GM21381 (cell line): ENCODE measurements around the gene EFNB3.

Source experiments
- ATAC-seq: cut with Tn5 transposase; IDR thresholded peaks from one replicate; pipeline ENCODE4 v1.9.1; 2021; ENCODE audit warnings: mild to moderate bottlenecking, moderate library complexity; ENCODE audit not compliant: unreplicated experiment

Gene EFNB3

GRCh38 chr17:7697828-7698588 lies 7.0 kb upstream of the EFNB3 start:
- no peak for ATAC-seq

- ATAC-seq, result no peak
These were observed 4.5 kb upstream of the EFNB3 start for GRCh38 chr17:7700510-7700909.

GRCh38 chr17:7701681-7702080 lies 3.3 kb upstream of the EFNB3 start:
- no peak for ATAC-seq

- ATAC-seq, result no peak
These were observed 2.2 kb upstream of the EFNB3 start for GRCh38 chr17:7702776-7703175.

- no peak for ATAC-seq
These were observed 1.2 kb upstream of the EFNB3 start for GRCh38 chr17:7703584-7704479.

GRCh38 chr17:7705269-7706255 lies 560 bp downstream of the EFNB3 start:
- ATAC-seq, result no peak

- ATAC-seq, result no peak
These were observed 1.8 kb downstream of the EFNB3 start for GRCh38 chr17:7706631-7707354.

GRCh38 chr17:7707446-7707845 lies 2.4 kb downstream of the EFNB3 start:
- ATAC-seq, result no peak

GRCh38 chr17:7707858-7708750 lies 3.1 kb downstream of the EFNB3 start:
- ATAC-seq, result no peak

- ATAC-seq, result no peak
These were observed 4.0 kb downstream of the EFNB3 start for GRCh38 chr17:7709031-7709430.

- ATAC-seq, result no peak
These were observed 5.3 kb downstream of the EFNB3 start for GRCh38 chr17:7710301-7710700.

GRCh38 chr17:7711051-7711755 lies 6.2 kb downstream of the EFNB3 start:
- no peak for ATAC-seq

- ATAC-seq, result no peak
These were observed 7.2 kb downstream of the EFNB3 start for GRCh38 chr17:7712111-7712771.

GRCh38 chr17:7713782-7714181 lies 8.8 kb downstream of the EFNB3 start:
- no peak for ATAC-seq

GRCh38 chr17:7714721-7715594 lies 10.0 kb downstream of the EFNB3 start:
- ATAC-seq, result no peak

- no peak for ATAC-seq
These were observed 11.2 kb downstream of the EFNB3 start for GRCh38 chr17:7715936-7716886.
